Measurements from ENCODE around the gene UTP3. TPM values are rescaled to one million over a fixed set of nuclear protein-coding genes. Genes with fewer than 3 reads are reported as not detected.
"Not testable (repeated sequence)": the region's sequence is repeated elsewhere in the genome, so short reads cannot be mapped to it uniquely, and the experiment has no call there.

Gene UTP3
- total RNA-seq, 1 experiment from 2014 or later = 33.0 TPM

GRCh38 chr4:70682142-70682541, 6.2 kb upstream of the UTP3 start:
- DNase-seq (ENCODE audit: low read depth) = not testable (repeated sequence)

- no peak for DNase-seq (ENCODE audit: low read depth)
Measured at GRCh38 chr4:70687392-70687791, 940 bp upstream of the UTP3 start.

GRCh38 chr4:70688795-70689231, 481 bp downstream of the UTP3 start:
- no peak for DNase-seq (ENCODE audit: low read depth)

- no peak for DNase-seq (ENCODE audit: low read depth)
Measured at GRCh38 chr4:70691661-70692060, 3.3 kb downstream of the UTP3 start.

GRCh38 chr4:70694633-70695032, 6.3 kb downstream of the UTP3 start:
- not testable (repeated sequence) for DNase-seq (ENCODE audit: low read depth)

- not testable (repeated sequence) for DNase-seq (ENCODE audit: low read depth)
Measured at GRCh38 chr4:70698435-70698834, 10.1 kb downstream of the UTP3 start.

- no peak for DNase-seq (ENCODE audit: low read depth)
Measured at GRCh38 chr4:70700712-70701111, 12.4 kb downstream of the UTP3 start.

GRCh38 chr4:70701271-70701670, 12.9 kb downstream of the UTP3 start:
- DNase-seq (ENCODE audit: low read depth) = no peak

GRCh38 chr4:70702592-70702991, 14.3 kb downstream of the UTP3 start:
- DNase-seq (ENCODE audit: low read depth) = not testable (repeated sequence)

- peak; percentile 60 for DNase-seq (ENCODE audit: low read depth)
Measured at GRCh38 chr4:70703619-70704214, 15.4 kb downstream of the UTP3 start.

GRCh38 chr4:70704215-70704930, 16.0 kb downstream of the UTP3 start:
- DNase-seq (ENCODE audit: low read depth) = peak; percentile 58

- no peak for DNase-seq (ENCODE audit: low read depth)
Measured at GRCh38 chr4:70704931-70705182, 16.5 kb downstream of the UTP3 start.

- DNase-seq (ENCODE audit: low read depth) = peak; percentile 78
Measured at GRCh38 chr4:70705183-70706043, 17.1 kb downstream of the UTP3 start.

GRCh38 chr4:70706044-70706461, 17.7 kb downstream of the UTP3 start:
- no peak for DNase-seq (ENCODE audit: low read depth)

GRCh38 chr4:70706516-70706915, 18.2 kb downstream of the UTP3 start:
- DNase-seq (ENCODE audit: low read depth) = no peak

- DNase-seq (ENCODE audit: low read depth) = no peak
Measured at GRCh38 chr4:70709611-70710205, 21.4 kb downstream of the UTP3 start.

- no peak for DNase-seq (ENCODE audit: low read depth)
Measured at GRCh38 chr4:70711599-70711998, 23.3 kb downstream of the UTP3 start.

- DNase-seq (ENCODE audit: low read depth) = no peak
Measured at GRCh38 chr4:70712150-70712549, 23.8 kb downstream of the UTP3 start.

- no peak for DNase-seq (ENCODE audit: low read depth)
Measured at GRCh38 chr4:70712604-70713452, 24.5 kb downstream of the UTP3 start.

- no peak for DNase-seq (ENCODE audit: low read depth)
Measured at GRCh38 chr4:70713453-70714078, 25.2 kb downstream of the UTP3 start.

Data from LHCN-M2 (cell line).